HFFc6 (cell line): ENCODE measurements around the gene CMC1. TPM values are rescaled to one million over a fixed set of nuclear protein-coding genes. Genes with fewer than 3 reads are reported as not detected.
"Not testable (repeated sequence)": the region's sequence is repeated elsewhere in the genome, so short reads cannot be mapped to it uniquely, and the experiment has no call there.

Source experiments
- DNase-seq: peaks from one replicate; pipeline ENCODE4 v3.0.0-alpha.2; 2018
- H3K27ac Mint-ChIP-seq: 2 replicates; pipeline ENCODE4 v1.8.0; 2020; ENCODE audit warnings: mild to moderate bottlenecking, mixed read lengths
- H3K27me3 Mint-ChIP-seq: 2 replicates; pipeline ENCODE4 v1.8.0; 2021; ENCODE audit warnings: mild to moderate bottlenecking, moderate library complexity, mixed read lengths; ENCODE audit not compliant: insufficient read depth
- H3K36me3 Mint-ChIP-seq: 2 replicates; pipeline ENCODE4 v1.8.0; 2021; ENCODE audit warnings: low read depth, mixed read lengths
- H3K4me1 Mint-ChIP-seq: 2 replicates; pipeline ENCODE4 v1.8.0; 2020; ENCODE audit warnings: low read depth, mixed read lengths
- H3K4me3 Mint-ChIP-seq: 2 replicates; pipeline ENCODE4 v1.8.0; 2020; ENCODE audit warnings: mild to moderate bottlenecking, moderate library complexity, mixed read lengths
- H3K9me3 Mint-ChIP-seq: 2 replicates; pipeline ENCODE4 v1.8.0; 2020; ENCODE audit warnings: mild to moderate bottlenecking, mixed read lengths
- long read RNA-seq: library from polyadenylated mRNA; unstranded; transcript quantifications from one replicate; pipeline ENCODE4 v2.0.0, GENCODE V29; 2019
- total RNA-seq, 6 experiments: library from RNA; stranded (reverse); fragmentation: NEBNext Ultra II Directional; extraction: Animal tissue kit (Norgen Biotek cat#: 25700); gene quantifications; 2 replicates in 1 of 6; 3 replicates in 5 of 6; pipeline ENCODE4 v1.2.3, GENCODE V29; 2021
- TF ChIP-seq, protein P1 (sequence below): fragments of 200-600 bp; sonication (generic); IDR thresholded peaks from 2 replicates; pipeline ENCODE4 v1.5.0; 2021; ENCODE audit warnings: antibody characterized with exemption, mild to moderate bottlenecking

CMC1 gene, protein sequence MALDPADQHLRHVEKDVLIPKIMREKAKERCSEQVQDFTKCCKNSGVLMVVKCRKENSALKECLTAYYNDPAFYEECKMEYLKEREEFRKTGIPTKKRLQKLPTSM
- total RNA-seq: 10 to 100 TPM; 14.9 to 23.0 (median 18.8) TPM
- long read RNA-seq, full-length matches to known transcripts: 24 of 27 reads
- long read RNA-seq, partial matches to known transcripts: 0 of 27 reads
- long read RNA-seq, other reads (novel, unspliced or antisense): 3 of 27 reads

DNA sequence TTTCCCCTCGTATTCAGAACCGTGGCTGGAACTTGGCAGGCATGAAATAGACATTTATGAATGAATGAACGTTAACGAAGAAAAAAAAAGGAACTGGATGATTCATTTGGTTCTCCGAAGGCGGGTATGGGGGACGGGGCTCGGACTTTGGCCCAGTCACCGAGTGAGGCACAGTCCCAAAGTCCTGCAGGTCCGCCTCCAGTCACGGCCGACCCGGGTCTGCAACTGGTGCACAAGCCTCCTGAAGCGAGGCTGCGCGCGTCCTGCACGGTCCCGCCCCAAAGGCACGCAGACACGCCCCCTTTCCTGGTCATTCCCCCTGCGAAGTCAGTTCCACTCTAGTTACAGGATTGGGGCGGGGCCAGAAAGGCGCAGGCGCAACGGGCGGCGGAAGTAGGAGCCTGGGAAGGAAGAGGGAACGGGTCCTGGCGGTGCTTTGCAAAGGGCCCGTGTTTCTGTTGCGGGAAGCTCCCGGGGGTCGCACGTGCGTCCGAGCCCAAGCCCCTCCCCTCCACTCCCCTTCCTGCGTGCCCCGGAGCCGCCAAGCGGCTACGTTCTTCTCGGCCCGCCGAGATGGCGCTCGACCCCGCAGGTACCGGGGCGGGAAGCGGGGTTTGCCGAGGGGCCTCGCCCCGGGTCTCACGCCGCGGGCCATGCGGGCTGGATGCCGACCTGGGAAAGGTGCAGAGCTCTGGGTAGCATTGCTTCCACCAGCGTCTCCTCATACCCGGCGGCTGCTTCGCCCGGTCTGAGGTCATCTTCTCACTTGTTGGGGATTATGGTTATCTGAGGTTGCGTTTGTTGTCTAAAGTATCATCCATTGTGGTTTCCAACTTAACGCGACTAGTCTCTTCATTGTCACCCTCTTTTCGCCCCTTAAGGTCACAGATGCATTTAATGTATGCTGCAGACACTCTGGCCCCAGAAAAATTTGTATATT is at the start of gene CMC1:
TSS of gene CMC1 (plus strand) at position 399 of the 940 bp plus-strand sequence. CDS start at position 574, 175 bp downstream.
- TF ChIP-seq, protein P1, sequence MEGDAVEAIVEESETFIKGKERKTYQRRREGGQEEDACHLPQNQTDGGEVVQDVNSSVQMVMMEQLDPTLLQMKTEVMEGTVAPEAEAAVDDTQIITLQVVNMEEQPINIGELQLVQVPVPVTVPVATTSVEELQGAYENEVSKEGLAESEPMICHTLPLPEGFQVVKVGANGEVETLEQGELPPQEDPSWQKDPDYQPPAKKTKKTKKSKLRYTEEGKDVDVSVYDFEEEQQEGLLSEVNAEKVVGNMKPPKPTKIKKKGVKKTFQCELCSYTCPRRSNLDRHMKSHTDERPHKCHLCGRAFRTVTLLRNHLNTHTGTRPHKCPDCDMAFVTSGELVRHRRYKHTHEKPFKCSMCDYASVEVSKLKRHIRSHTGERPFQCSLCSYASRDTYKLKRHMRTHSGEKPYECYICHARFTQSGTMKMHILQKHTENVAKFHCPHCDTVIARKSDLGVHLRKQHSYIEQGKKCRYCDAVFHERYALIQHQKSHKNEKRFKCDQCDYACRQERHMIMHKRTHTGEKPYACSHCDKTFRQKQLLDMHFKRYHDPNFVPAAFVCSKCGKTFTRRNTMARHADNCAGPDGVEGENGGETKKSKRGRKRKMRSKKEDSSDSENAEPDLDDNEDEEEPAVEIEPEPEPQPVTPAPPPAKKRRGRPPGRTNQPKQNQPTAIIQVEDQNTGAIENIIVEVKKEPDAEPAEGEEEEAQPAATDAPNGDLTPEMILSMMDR: no peak
- H3K27ac Mint-ChIP-seq: peak within 1 kb of the TSS; percentile 77
- peak; percentile 97 for DNase-seq
- H3K9me3 Mint-ChIP-seq: no peaks in the 10 kb centered on the region
- peaks cover 11% of the 10 kb centered on the region for H3K36me3 Mint-ChIP-seq
- peak within 1 kb of the TSS; percentile 92 for H3K4me3 Mint-ChIP-seq
- H3K4me1 Mint-ChIP-seq: peaks cover 36% of the 10 kb centered on the region
- no peaks in the 10 kb centered on the region; the same call in 1 of the 2 replicates for H3K27me3 Mint-ChIP-seq

DNA sequence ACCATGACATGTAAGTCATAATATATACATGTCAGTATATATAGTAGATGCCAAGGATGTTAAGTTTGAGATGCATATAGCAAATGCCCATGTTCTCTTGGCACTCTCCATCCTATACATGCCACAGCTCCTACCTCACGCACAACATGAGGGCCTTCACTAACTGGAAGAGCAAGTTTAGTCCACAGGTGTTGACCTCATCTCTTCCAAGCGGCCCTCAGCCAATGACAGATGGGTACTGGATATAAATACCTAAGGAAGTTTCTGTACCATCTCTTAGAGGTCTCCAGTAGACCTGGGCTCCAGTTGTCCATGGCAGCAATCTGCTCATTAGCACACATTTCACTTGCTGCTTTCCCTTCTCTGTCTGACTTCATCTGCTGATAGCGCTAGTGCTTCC is 43.3 kb upstream of the CMC1 start:
- Mint-ChIP-seq H3K27me3 (peaks cover 2% of the 10 kb centered on the region; the same call in 1 of the 2 replicates), H3K4me1 (no peaks in the 10 kb centered on the region), H3K9me3 (no peaks in the 10 kb centered on the region), H3K36me3 (no peaks in the 10 kb centered on the region), H3K4me3 (no peak overlapping the region), H3K27ac (no peak overlapping the region)
- TF ChIP-seq, protein P1: no peak
- DNase-seq: no peak

DNA sequence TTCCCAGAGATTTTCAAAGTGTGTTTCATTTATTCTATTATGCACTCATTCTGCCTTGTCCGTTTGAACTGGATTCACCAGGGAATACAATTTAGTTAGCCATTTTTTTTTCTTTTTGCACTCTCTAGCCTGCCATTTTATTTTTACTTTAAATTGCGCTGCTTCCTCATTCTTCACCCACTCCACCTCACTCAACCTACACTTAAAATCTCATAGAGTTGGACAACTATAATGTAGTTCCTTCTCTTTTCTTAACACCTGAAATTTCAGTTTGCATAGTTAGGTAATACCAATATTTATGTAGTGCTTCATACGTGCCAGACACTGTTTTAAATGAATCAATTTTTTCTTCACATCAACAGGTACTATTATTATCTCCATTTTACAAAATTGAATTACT is 42.4 kb upstream of the CMC1 start:
- Mint-ChIP-seq H3K27me3 (peaks cover 2% of the 10 kb centered on the region; the same call in 1 of the 2 replicates), H3K27ac (no peak overlapping the region), H3K4me1 (no peaks in the 10 kb centered on the region), H3K4me3 (no peak overlapping the region), H3K9me3 (no peaks in the 10 kb centered on the region), H3K36me3 (no peaks in the 10 kb centered on the region)
- DNase-seq: no peak
- TF ChIP-seq, protein P1: no peak

DNA sequence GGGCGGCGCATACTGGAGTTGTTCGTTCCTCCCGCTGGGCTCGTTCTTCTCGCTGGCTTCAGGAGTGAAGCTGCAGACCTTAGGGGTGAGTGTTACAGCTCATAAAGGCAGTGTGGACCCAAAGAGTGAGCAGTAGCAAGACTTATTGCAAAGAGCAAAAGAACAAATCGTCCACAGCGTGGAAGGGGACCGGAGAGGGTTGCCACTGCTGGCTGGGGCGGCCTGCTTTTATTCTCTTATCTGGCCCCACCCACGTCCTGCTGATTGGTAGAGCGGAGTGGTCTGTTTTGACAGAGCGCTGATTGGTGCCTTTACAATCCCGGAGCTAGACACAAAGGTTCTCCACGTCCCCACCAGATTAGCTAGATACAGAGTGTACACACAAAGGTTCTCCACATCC is 41.8 kb upstream of the CMC1 start:
- H3K36me3 Mint-ChIP-seq, H3K27ac Mint-ChIP-seq, H3K4me3 Mint-ChIP-seq, DNase-seq, H3K9me3 Mint-ChIP-seq, H3K27me3 Mint-ChIP-seq, H3K4me1 Mint-ChIP-seq: not testable (repeated sequence)

DNA sequence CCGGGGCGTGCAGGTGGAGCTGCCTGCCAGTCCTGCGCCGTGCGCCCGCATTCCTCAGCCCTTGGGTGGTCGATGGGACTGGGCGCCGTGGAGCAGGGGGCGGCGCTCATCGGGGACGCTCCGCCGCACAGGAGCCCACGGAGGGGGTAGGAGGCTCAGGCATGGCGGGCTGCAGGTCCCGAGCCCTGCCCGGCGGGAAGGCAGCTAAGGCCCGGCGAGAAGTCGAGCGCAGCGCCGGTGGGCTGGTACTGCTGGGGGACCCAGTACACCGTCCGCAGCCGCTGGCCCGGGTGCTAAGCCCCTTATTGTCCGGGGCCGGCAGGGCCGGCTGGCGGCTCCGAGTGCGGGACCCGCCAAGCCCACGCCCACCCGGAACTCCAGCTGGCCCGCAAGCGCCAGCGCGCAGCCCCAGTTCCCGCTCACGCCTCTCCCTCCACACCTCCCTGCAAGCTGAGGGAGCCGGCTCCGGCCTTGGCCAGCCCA is 41.0 kb upstream of the CMC1 start:
- H3K27ac Mint-ChIP-seq, H3K4me1 Mint-ChIP-seq, DNase-seq, H3K4me3 Mint-ChIP-seq, H3K9me3 Mint-ChIP-seq, H3K36me3 Mint-ChIP-seq, H3K27me3 Mint-ChIP-seq: not testable (repeated sequence)

DNA sequence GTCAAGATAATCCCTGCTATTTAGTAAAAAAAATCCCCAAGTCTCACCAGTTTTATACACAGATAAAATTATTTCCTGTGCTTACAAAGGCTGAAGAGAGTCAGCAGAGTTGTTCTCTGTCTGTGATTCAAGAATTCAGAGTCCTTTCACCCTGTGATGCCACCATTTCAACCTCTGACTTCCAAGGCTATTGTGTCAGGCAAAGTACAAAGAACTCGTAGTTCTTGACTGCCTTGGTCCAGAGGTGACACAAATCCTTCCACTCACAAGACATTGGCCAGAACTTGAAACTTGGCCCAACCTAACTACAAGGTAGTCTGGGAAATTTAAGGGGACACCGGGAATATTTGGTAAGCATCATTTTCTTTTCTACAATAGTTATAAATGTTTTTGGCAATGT is 34.9 kb upstream of the CMC1 start:
- TF ChIP-seq, protein P1: no peak
- no peaks in the 10 kb centered on the region; the same call in 1 of the 2 replicates for H3K27me3 Mint-ChIP-seq
- no peaks in the 10 kb centered on the region for H3K4me1 Mint-ChIP-seq
- H3K36me3 Mint-ChIP-seq: no peaks in the 10 kb centered on the region
- no peak for DNase-seq
- no peak overlapping the region for H3K4me3 Mint-ChIP-seq
- no peak overlapping the region for H3K27ac Mint-ChIP-seq
- H3K9me3 Mint-ChIP-seq: no peaks in the 10 kb centered on the region
